DMS53 treated with DMSO at 0.1 percent for 48 hours (cell line): ENCODE data around the gene EPG5.
A peak's percentile ranks its signal among the peaks of the same experiment; 100 is the strongest.
"Not testable (repeated sequence)": the region's sequence is repeated elsewhere in the genome, so short reads cannot be mapped to it uniquely, and the experiment has no call there.

Source experiments
- DNase-seq: peaks from one replicate; lab custom pipeline; 2025; ENCODE audit not compliant: unreplicated experiment; lab: John Stamatoyannopoulos, UW

The EPG5 gene

GRCh38 chr18:45980229-45980628, 13.1 kb upstream of the EPG5 start:
- DNase-seq: no peak

DNA sequence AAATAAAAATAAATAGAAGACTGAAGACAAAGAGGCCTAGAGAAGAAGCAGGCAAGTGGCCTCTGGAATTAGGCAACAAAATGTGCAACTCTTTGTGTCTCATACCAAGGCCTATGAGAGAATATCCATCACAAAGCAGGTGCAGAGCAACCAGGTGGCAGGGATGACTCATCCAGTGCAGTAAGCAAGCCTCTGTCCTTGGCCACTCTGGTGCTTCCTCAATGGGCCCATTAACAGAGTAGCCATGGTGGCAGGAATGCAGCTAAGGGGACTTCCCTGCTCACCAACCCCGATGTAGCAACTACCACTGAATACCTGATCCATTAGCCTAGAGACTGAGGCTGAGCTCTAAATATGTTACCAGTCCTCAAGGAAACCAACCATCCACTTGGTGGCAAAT, 11.0 kb upstream of the EPG5 start:
- DNase-seq: peak; percentile 99

DNA sequence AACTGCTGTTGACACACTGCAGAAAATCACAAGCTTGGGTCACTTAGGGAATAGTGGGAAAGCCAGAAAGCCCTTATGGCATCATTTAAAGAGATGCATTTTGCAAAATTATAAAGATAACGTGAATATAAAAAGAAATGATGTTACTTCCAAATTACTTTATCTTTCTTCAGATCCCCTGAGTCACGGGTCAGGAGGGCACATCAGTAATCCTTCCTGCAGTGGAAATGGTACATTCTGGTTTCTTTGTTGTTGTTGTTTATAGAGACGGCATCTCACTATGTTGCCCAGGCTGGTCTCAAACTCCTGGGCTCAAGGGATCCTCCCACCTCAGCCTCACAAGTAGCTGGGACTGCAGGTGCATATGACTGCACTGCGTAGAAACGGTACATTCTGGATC, 9.8 kb upstream of the EPG5 start:
- DNase-seq: no peak

- DNase-seq: no peak
Measured at GRCh38 chr18:45976566-45976965, 9.4 kb upstream of the EPG5 start.

DNA sequence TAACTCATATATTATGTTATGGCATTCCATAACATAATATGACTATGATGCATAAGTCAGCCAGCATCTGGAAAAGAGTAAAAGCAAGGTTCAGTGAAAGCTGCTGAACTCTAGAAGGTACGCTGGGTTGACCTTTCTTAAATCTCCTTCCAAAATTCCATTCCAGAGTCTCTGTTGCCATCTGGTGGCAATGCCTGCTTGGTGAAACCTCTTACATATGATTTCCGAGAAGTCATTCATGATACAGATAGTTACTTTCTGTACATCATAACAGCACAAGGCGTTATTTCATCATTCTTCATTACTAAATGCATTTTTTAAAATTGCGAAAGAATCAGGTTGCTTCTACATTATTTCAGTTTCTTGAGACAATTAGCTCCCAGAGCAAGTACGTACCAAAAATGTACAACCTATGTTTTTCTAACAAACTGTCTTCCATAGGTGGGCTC, 7.0 kb upstream of the EPG5 start:
- peak; percentile 96 for DNase-seq

GRCh38 chr18:45964913-45965312, 2.2 kb downstream of the EPG5 start:
- DNase-seq: not testable (repeated sequence)

DNA sequence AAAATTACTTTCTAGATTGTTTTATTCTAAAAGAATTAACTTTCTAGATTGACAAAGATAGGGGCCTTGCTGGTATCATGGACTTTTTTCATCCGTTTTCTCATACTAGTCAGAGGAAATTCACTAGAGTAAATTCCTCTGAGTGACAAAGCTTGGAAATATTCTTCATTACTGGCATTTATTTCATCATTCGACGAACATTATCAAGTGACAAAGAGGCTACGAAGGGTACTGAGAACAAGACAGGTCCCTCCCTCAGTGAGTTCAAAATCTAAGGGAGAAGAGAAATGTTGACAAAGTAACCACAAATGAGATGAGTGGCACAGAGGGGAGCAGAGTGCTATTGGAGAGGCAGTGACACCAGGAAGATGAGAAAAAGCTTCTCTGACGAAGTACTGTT, 4.3 kb downstream of the EPG5 start:
- no peak for DNase-seq

DNA sequence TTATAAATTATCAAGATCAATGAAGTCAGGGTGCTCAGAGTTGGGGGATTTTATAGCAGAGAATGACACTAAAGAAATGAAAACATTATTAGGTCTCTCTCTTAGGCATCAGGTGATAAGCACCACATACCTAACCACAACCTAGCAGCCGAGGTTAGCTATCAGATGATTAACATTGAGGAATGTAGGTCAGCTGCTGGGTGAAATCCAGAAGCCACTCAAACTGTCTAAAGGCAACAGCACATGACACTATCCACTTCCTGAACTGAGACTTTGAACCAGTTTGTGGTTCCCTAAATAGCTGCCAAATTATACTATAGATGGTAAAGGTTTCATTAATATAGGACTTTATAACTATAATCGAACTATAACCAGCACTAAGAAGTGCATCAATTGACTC, 4.7 kb downstream of the EPG5 start:
- no peak for DNase-seq

DNA sequence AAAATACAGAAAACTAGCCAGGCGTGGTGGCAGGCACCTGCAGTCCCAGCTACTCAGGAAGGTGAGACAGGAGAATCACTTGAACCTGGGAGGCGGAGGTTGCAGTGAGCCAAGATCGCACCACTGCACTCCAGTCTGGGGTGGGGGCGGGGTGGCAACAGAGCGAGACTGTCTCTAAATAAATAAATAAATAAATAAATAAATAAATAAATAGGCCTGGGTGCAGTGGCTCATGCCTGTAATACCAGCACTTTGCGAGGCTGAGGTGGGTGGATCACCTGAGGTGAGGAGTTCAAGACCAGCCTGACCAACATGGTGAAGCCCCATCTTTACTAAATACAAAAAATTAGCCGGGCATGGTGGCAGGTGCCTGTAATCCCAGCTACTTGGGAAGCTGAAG, 7.6 kb downstream of the EPG5 start:
- not testable (repeated sequence) for DNase-seq

- DNase-seq: no peak
Measured at GRCh38 chr18:45958730-45959129, 8.4 kb downstream of the EPG5 start.

DNA sequence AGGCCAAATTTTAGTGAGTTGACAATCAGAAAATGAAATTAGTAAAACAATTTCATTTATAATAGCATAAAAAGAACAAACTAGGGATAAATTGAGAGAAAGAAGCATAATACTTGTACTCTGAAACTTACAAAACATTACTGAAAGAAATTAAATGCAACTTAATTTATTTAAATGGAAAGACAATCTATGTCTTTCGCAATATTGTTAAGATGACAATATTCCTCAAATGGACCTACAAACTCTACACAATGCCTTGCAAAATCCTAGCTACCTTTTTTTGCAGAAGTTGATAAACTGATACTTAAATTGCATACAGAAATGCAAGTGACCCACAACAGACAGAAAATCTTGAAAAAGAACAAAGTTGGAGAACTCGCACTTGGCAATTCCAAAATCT, 9.1 kb downstream of the EPG5 start:
- no peak for DNase-seq

DNA sequence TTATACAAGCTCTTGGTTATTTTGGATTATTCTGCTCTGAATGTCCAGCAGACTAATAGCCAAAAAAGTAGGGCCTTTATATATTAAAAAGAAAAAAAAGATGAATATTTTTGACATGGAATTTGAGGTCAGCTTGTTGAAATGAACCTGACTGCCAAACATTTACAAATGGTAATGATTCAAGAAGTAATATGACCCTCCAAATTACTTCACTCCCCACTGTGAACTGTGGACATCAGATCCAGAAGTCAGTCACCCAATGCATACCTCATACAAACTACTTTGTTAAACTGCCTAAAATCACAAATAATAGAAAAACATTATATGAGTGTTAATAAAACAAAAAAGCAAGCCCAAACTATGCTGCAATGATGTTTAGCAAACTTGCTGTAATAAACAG, 10.0 kb downstream of the EPG5 start:
- DNase-seq: no peak

DNA sequence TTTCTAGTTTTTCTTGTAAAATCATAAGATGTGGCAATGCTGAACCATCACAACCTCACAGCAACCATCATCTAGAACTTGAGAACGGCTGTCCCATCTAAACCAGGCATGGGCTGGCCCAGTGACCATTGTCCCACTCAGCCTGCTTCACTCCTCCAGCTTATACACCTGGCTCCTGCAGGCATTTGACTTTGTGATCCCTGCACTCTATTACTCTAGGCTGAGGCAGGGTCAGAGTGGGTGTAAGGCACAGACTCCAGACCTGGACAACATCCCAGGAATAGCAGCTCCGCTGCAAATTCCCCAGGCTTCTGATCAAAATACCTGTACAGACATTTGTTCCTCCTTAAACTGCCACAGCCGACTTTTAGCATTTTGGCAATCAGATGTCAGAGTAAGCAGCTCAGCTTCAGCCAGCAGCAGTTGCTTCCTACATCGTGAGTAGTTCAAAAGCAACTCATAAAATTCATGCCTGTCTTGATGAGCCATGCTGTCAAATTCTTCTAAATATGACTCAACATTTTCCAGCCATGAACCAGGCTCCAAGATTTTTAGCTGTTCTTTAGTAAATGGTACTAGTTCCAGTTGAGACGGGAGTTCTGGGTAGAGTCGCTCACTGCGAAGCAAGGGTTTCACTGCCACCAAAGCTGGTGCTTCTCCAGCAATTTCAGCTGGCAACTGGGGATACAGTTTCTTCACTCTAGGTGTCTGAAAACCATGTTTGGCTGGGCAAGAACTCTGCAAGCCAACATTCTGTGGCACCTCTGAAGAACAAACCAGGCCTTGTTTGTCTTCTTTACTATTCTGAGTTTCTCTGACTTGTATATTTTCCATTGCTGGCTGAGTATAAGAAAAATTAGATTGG, 12.8 kb downstream of the EPG5 start:
- no peak for DNase-seq

GRCh38 chr18:45951016-45951714, 16.0 kb downstream of the EPG5 start:
- DNase-seq: no peak

GRCh38 chr18:45945669-45946068, 21.5 kb downstream of the EPG5 start:
- DNase-seq: no peak

DNA sequence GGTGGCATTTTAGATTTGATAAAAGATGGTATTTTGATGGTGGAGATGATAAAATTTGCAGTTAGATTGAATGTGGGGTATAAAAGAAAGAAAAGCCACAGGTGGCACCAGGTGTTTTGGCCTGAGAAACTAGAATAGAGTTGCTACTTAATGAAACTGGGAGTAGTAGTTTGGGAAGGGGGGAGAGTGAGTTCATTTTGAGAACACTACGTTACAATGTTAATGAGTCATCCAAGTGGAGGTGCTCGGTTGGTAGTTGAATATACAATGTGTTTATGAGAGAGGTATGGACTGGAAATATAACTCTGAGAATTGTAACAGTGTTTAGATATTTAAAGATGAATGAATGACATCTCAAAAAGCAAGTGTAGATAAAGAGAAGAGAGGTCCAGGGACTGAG, 26.4 kb downstream of the EPG5 start:
- DNase-seq: no peak

- no peak for DNase-seq
Measured at GRCh38 chr18:45939236-45939635, 27.9 kb downstream of the EPG5 start.

- DNase-seq: no peak
Measured at GRCh38 chr18:45938488-45938935, 28.6 kb downstream of the EPG5 start.

GRCh38 chr18:45935591-45936335, 31.4 kb downstream of the EPG5 start:
- no peak for DNase-seq

- DNase-seq: no peak
Measured at GRCh38 chr18:45932708-45933107, 34.4 kb downstream of the EPG5 start.

- peak; percentile 14 for DNase-seq
Measured at GRCh38 chr18:45930963-45931362, 36.2 kb downstream of the EPG5 start.

GRCh38 chr18:45926691-45927090, 40.4 kb downstream of the EPG5 start:
- DNase-seq: no peak
